RWPE1 (cell line): ENCODE measurements around the gene ESR2.
A peak's percentile ranks its signal among the peaks of the same experiment; 100 is the strongest.
"Not testable (repeated sequence)": the region's sequence is repeated elsewhere in the genome, so short reads cannot be mapped to it uniquely, and the experiment has no call there.

Experiments
- CTCF ChIA-PET: fragments of 350-600 bp; sonication (Branson Sonifier 250); formaldehyde crosslinking; extraction: SDS; loops from one replicate; lab custom pipeline; 2021; lab: Yijun Ruan, JAX
- POLR2A ChIA-PET: fragments of 400-600 bp; formaldehyde crosslinking; extraction: SDS; loops from one replicate; lab custom pipeline; 2020; ENCODE audit warnings: antibody characterized with exemption; ENCODE audit not compliant: low non-redundant PET; lab: Yijun Ruan, JAX
- DNase-seq: peaks from one replicate; pipeline ENCODE4 v3.0.0; 2012; ENCODE audit warnings: low spot score
- H3K27ac ChIP-seq: fragments of 450-650 bp; 2 replicates; pipeline ENCODE4 v1.5.1; 2017
- CTCF ChIP-seq: fragments of 450-650 bp; conservative IDR thresholded peaks from 2 replicates; pipeline ENCODE4 v1.5.1; 2017; ENCODE audit warnings: low read depth, mild to moderate bottlenecking

ESR2 gene

GRCh38 chr14:64059454-64060198 lies 234.5 kb downstream of the ESR2 start:
- peak overlapping the region; percentile 83 for H3K27ac ChIP-seq
- TF ChIP-seq CTCF = no peak
- ChIA-PET POLR2A (no interaction called here), CTCF (interaction anchor here (0.6 to 1.3 kb wide), 3 partner anchors 10 to 89 kb away, joined by 3 to 7 read pairs (median 4); no protein-coding TSS in a partner anchor)
- no peak for DNase-seq

DNA sequence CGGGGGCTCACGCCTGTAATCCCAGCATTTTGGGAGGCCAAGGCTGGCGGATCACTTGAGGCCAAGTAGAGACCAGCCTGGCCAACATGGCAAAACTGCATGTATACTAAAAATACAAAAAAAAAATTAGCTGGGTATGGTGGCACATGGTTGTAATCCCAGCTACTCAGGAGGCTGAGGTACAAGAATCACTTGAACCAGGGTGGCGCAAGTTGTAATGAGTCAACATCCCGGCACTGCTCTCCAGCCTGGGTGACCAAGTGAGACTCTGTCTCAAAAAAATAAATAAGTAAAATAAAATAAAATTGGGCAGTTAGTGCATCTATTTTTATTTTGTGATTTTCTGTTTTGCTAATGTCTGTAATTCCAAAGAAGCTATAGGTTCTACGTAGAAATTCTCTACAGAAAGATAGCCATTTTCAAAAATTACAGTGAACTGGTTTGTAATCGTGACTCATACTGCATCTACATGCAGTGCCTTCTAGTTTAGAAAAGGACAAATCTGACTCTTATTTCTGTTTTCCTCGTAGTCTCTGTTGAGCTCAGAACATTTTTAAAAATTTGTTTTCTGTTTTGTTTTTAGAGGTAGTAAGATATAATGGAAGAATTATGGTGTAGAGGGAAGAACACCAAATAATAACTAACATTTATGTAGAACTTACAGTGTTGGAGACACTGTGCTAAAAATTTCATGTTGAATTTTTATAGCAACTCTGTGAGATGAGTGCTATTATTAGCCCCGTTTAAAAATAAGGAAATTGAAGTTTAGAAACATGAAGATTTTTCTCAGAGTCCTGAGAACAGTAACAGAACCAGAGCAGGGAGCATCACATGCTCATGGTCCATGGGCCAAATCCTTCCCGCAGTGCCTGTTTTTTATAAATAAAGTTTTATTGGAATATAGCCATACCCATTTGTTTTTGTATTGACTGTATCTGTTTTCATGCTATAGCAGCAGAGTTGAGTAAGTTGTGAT lies 240.2 kb downstream of the ESR2 start:
- CTCF ChIA-PET = no interaction called here

GRCh38 chr14:64049616-64050381 lies 244.4 kb downstream of the ESR2 start:
- ChIA-PET CTCF (interaction anchor here (0.7 kb wide), 1 partner anchor 13 kb away, joined by 3 read pairs; no protein-coding TSS in a partner anchor), POLR2A (no interaction called here)
- DNase-seq = no peak
- TF ChIP-seq CTCF = no peak
- H3K27ac ChIP-seq = no peak overlapping the region

More for the DNA sequence above, 240.2 kb downstream of the ESR2 start:
- peak overlapping the region; percentile 38; the same call in 1 of the 2 replicates for H3K27ac ChIP-seq
- no peak for TF ChIP-seq CTCF
- DNase-seq = peak; percentile 18
- POLR2A ChIA-PET = no interaction called here

- ChIA-PET POLR2A (no interaction called here), CTCF (no interaction called here)
- no peak overlapping the region for H3K27ac ChIP-seq
- TF ChIP-seq CTCF = no peak
- no peak for DNase-seq
Observed at GRCh38 chr14:64045091-64045490, 249.1 kb downstream of the ESR2 start.

DNA sequence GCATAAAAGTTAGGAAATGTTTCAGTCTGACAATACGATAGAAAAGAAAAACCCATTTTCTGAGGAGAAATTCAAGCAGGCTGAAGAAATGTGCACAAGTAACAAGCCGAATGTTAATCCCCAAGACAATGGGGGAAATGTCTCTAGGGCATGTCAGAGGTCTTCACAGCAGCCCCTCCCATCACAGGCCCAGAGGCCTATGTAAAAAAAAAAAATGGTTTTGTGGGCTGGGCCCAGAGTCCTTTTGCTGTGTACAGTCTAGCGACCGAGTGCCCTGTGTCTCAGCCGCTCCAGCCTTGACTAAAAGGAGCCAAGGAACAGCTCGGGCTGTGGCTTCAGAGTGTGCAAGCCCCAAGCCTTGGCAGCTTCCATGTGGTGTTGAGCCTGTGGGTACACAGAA lies 250.9 kb downstream of the ESR2 start:
- POLR2A ChIA-PET, DNase-seq, H3K27ac ChIP-seq: not testable (repeated sequence)
- CTCF ChIA-PET = interaction anchor here (0.5 to 0.7 kb wide), 2 partner anchors 231 to 249 kb away, joined by 4 read pairs; no protein-coding TSS in a partner anchor

GRCh38 chr14:64040044-64040443 lies 254.1 kb downstream of the ESR2 start:
- no peak for DNase-seq
- TF ChIP-seq CTCF = no peak
- H3K27ac ChIP-seq = no peak overlapping the region
- CTCF ChIA-PET = interaction anchor here (0.7 kb wide), 1 partner anchor 24 kb away, joined by 4 read pairs; no protein-coding TSS in a partner anchor
- POLR2A ChIA-PET = no interaction called here
